ENCODE data around the gene XRN2. TPM values are rescaled to one million over a fixed set of nuclear protein-coding genes. Genes with fewer than 3 reads are reported as not detected.
"Not testable (repeated sequence)": the region's sequence is repeated elsewhere in the genome, so short reads cannot be mapped to it uniquely, and the experiment has no call there.

XRN2 gene
- total and polyA plus RNA-seq, 8 donors, result 12.5 to 66.8 (median 27.7) TPM

- no peaks in the 10 kb centered on the region for H3K27me3 ChIP-seq
- no peak overlapping the region for H3K27ac ChIP-seq
- H3K36me3 ChIP-seq, result no peaks in the 10 kb centered on the region
- H3K4me3 ChIP-seq, result no peak overlapping the region
- H3K9me3 ChIP-seq, result peaks cover 8 to 62% (median 57%) of the 10 kb centered on the region in 4 donors
- WGBS, 5 donors, result 89 to 96% (median 91%) methylated on average over 4 of the region's 4 CpGs
- TF ChIP-seq POLR2A (IDR thresholded peaks at IDR 0.05) (no peak), EP300 (IDR thresholded peaks at IDR 0.05) (no peak), POLR2AphosphoS5 (IDR thresholded peaks at IDR 0.05) (no peak)
- TF ChIP-seq, protein P1, sequence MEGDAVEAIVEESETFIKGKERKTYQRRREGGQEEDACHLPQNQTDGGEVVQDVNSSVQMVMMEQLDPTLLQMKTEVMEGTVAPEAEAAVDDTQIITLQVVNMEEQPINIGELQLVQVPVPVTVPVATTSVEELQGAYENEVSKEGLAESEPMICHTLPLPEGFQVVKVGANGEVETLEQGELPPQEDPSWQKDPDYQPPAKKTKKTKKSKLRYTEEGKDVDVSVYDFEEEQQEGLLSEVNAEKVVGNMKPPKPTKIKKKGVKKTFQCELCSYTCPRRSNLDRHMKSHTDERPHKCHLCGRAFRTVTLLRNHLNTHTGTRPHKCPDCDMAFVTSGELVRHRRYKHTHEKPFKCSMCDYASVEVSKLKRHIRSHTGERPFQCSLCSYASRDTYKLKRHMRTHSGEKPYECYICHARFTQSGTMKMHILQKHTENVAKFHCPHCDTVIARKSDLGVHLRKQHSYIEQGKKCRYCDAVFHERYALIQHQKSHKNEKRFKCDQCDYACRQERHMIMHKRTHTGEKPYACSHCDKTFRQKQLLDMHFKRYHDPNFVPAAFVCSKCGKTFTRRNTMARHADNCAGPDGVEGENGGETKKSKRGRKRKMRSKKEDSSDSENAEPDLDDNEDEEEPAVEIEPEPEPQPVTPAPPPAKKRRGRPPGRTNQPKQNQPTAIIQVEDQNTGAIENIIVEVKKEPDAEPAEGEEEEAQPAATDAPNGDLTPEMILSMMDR (IDR thresholded peaks at IDR 0.05), result no peak
- H3K4me1 ChIP-seq, result no peaks in the 10 kb centered on the region
- intact Hi-C loops (cut with DNase I; ENCODE audit: low total_unique reads), result no loop called here
- no peak for DNase-seq
Measured at GRCh38 chr20:21421601-21422236, 118.6 kb downstream of the XRN2 start.

DNA sequence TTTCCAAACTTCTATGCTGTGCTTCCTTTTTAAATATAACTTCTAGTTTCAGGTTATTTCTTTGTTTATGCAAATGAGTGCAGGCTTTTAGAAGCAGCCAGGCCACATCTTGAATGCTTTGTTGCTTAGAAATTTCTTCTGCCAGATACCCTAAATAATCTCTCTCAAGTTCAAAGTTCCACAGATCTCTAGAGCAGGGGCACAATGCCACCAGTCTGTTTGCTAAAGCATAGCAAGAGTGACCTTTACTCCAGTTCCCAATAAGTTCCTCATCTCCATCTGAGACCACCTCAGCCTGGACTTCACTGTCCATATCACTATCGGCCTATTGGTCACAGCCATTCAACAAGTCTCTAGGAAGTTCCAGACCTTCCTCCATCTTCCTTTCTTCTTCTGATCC lies 120.6 kb downstream of the XRN2 start:
- H3K4me1 ChIP-seq; intact Hi-C loops (cut with DNase I; ENCODE audit: low total_unique reads); H3K27me3 ChIP-seq; DNase-seq; H3K27ac ChIP-seq; H3K4me3 ChIP-seq; H3K36me3 ChIP-seq: not testable (repeated sequence)
- WGBS, 5 donors, result 90 to 97% (median 96%) methylated on average over 1 of the region's 1 CpG
- peaks cover 8 to 62% (median 57%) of the 10 kb centered on the region in 4 donors for H3K9me3 ChIP-seq

DNA sequence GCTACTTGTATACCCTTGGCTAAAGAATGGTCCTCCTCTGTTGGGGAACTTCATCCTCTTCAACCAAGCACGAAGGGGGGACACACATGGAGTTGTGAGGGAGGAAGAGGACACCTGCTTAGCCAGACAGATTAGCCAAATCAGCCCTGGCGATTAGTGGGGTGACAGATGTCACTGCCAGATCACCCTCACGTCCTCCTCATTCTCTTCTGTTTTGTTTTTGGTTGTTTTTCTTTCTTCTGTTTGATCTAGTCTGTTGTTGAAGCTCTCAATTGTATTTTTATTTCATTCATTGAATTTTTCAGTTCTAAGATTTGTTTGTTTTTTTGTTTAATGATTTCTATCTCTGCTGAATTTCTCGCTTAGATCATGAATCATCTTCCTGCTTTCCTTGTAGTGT lies 121.7 kb downstream of the XRN2 start:
- no peak for TF ChIP-seq POLR2AphosphoS5 (IDR thresholded peaks at IDR 0.05)
- TF ChIP-seq EP300 (IDR thresholded peaks at IDR 0.05), result no peak
- TF ChIP-seq POLR2A (IDR thresholded peaks at IDR 0.05), result no peak
- TF ChIP-seq, protein P1 (IDR thresholded peaks at IDR 0.05), result no peak
- intact Hi-C loops (cut with DNase I; ENCODE audit: low total_unique reads), result no loop called here
- Histone ChIP-seq H3K4me1 (no peaks in the 10 kb centered on the region), H3K9me3 (peaks cover 8 to 62% (median 57%) of the 10 kb centered on the region in 4 donors), H3K36me3 (no peaks in the 10 kb centered on the region), H3K27ac (no peak overlapping the region), H3K27me3 (no peaks in the 10 kb centered on the region), H3K4me3 (no peak overlapping the region)
- DNase-seq, result no peak
- 69 to 73% (median 70%) methylated on average over 4 of the region's 4 CpGs for WGBS, 5 donors

GRCh38 chr20:21430020-21430419 lies 126.9 kb downstream of the XRN2 start:
- DNase-seq, result no peak
- WGBS, 5 donors, result 52 to 63% (median 56%) methylated on average over 3 of the region's 3 CpGs
- peaks cover 0 to 13% (median 4%) of the 10 kb centered on the region in 3 donors for H3K27me3 ChIP-seq
- no peaks in the 10 kb centered on the region for H3K4me1 ChIP-seq
- no peak overlapping the region for H3K27ac ChIP-seq
- intact Hi-C loops (cut with DNase I; ENCODE audit: low total_unique reads), result no loop called here
- no peaks in the 10 kb centered on the region for H3K36me3 ChIP-seq
- TF ChIP-seq, protein P1 (IDR thresholded peaks at IDR 0.05), result no peak
- TF ChIP-seq POLR2A (IDR thresholded peaks at IDR 0.05), result no peak
- TF ChIP-seq POLR2AphosphoS5 (IDR thresholded peaks at IDR 0.05), result no peak
- no peak for TF ChIP-seq EP300 (IDR thresholded peaks at IDR 0.05)
- no peak overlapping the region for H3K4me3 ChIP-seq
- H3K9me3 ChIP-seq, result peaks cover 8 to 14% (median 13%) of the 10 kb centered on the region in 4 donors

DNA sequence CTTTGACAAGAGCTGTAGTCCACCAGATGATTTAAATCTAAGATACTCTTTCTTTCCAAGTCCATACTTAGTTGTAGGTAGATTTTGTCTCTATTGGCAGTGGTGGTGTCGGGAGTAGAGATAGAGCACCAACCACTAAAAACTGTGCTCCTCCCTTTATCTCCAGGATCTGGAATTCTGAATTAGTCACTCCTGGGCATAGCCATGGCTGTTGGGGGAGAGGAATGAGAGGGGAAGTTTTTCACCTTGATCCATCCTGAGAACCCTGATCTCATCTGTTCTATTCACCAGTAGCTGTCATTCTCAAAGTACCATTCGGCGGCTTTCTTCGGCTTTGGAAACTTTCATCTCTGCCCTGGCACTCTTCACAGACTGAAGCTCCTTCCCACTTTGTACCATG lies 129.8 kb downstream of the XRN2 start:
- no peak for DNase-seq
- intact Hi-C loops (cut with DNase I; ENCODE audit: low total_unique reads), result no loop called here
- TF ChIP-seq POLR2AphosphoS5 (IDR thresholded peaks at IDR 0.05), result no peak
- TF ChIP-seq POLR2A (IDR thresholded peaks at IDR 0.05), result no peak
- TF ChIP-seq, protein P1 (IDR thresholded peaks at IDR 0.05), result no peak
- TF ChIP-seq EP300 (IDR thresholded peaks at IDR 0.05), result no peak
- Histone ChIP-seq H3K9me3 (no peaks in the 10 kb centered on the region), H3K36me3 (no peaks in the 10 kb centered on the region), H3K27ac (no peak overlapping the region), H3K27me3 (peaks cover 0 to 26% (median 4%) of the 10 kb centered on the region in 3 donors), H3K4me3 (no peak overlapping the region), H3K4me1 (no peaks in the 10 kb centered on the region)
- WGBS, 5 donors, result 87 to 96% (median 94%) methylated on average over 4 of the region's 4 CpGs

All from stomach (tissue), 9 donors.